ENCODE results near the gene FBXL7. TPM values are rescaled to one million over a fixed set of nuclear protein-coding genes. Genes with fewer than 3 reads are reported as not detected.

FBXL7 gene
- total and polyA plus RNA-seq, 10 donors: 1.1 to 12.9 (median 8.3) TPM

GRCh38 chr5:15966066-15966640 lies 466.2 kb downstream of the FBXL7 start:
- intact Hi-C loops (cut with DNase I; ENCODE audit: low total_unique reads): no loop called here

GRCh38 chr5:15966651-15967050 lies 466.7 kb downstream of the FBXL7 start:
- DNase-seq: no peak
- intact Hi-C loops (cut with DNase I; ENCODE audit: low total_unique reads): no loop called here
- TF ChIP-seq POLR2AphosphoS5 (IDR thresholded peaks at IDR 0.05): no peak
- TF ChIP-seq POLR2A (IDR thresholded peaks at IDR 0.05): no peak

More at GRCh38 chr5:15966066-15966640, 466.2 kb downstream of the FBXL7 start:
- TF ChIP-seq POLR2A (IDR thresholded peaks at IDR 0.05): no peak
- no peaks in the 10 kb centered on the region for H3K9me3 ChIP-seq
- 61 to 82% (median 77%) methylated on average over 6 of the region's 6 CpGs for WGBS, 5 donors
- no peaks in the 10 kb centered on the region for H3K36me3 ChIP-seq
- H3K27me3 ChIP-seq (replicated peaks in 1 of 7): no peaks in the 10 kb centered on the region
- no peak for DNase-seq
- no peaks in the 10 kb centered on the region for H3K4me1 ChIP-seq
- H3K4me3 ChIP-seq: no peak overlapping the region
- no peak overlapping the region for H3K27ac ChIP-seq

DNA sequence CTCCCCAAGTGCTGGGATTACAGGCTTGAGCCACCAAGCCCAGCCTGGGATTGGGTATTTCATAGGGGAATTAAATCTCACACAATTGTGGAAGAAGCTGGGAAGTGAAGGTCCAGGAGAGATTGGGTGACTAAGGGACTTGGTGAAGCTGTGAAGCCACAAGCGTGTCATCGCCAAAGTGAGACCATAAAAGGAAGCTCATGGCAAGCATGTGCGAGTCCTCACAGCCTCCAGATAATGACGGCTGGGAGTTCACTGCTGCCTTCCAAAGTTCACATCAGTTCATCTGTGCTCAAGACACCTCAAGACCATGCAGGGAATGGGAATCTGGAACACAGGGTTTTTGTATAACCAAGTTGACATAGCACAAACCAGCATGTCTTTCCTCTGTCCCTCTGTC lies 469.0 kb downstream of the FBXL7 start:
- no peaks in the 10 kb centered on the region for H3K36me3 ChIP-seq
- intact Hi-C loops (cut with DNase I; ENCODE audit: low total_unique reads): no loop called here
- no peaks in the 10 kb centered on the region for H3K4me1 ChIP-seq
- no peak overlapping the region for H3K27ac ChIP-seq
- no peaks in the 10 kb centered on the region for H3K27me3 ChIP-seq (replicated peaks in 1 of 7)
- no peak for TF ChIP-seq POLR2A (IDR thresholded peaks at IDR 0.05)
- TF ChIP-seq, protein P1, sequence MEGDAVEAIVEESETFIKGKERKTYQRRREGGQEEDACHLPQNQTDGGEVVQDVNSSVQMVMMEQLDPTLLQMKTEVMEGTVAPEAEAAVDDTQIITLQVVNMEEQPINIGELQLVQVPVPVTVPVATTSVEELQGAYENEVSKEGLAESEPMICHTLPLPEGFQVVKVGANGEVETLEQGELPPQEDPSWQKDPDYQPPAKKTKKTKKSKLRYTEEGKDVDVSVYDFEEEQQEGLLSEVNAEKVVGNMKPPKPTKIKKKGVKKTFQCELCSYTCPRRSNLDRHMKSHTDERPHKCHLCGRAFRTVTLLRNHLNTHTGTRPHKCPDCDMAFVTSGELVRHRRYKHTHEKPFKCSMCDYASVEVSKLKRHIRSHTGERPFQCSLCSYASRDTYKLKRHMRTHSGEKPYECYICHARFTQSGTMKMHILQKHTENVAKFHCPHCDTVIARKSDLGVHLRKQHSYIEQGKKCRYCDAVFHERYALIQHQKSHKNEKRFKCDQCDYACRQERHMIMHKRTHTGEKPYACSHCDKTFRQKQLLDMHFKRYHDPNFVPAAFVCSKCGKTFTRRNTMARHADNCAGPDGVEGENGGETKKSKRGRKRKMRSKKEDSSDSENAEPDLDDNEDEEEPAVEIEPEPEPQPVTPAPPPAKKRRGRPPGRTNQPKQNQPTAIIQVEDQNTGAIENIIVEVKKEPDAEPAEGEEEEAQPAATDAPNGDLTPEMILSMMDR (IDR thresholded peaks at IDR 0.05 in 8 of 11, conservative IDR thresholded peaks at IDR 0.05 in 3 of 11): no peak
- no peak for TF ChIP-seq POLR2AphosphoS5 (IDR thresholded peaks at IDR 0.05)
- no peak overlapping the region for H3K4me3 ChIP-seq
- no peak for DNase-seq
- peaks cover 0 to 9% (median 0%) of the 10 kb centered on the region in 8 donors for H3K9me3 ChIP-seq
- WGBS, 5 donors: 81 to 89% (median 88%) methylated on average over 4 of the region's 4 CpGs

More at GRCh38 chr5:15966651-15967050, 466.7 kb downstream of the FBXL7 start:
- Histone ChIP-seq H3K4me3 (no peak overlapping the region), H3K4me1 (no peaks in the 10 kb centered on the region), H3K27ac (no peak overlapping the region), H3K36me3 (no peaks in the 10 kb centered on the region), H3K9me3 (no peaks in the 10 kb centered on the region), H3K27me3 (replicated peaks in 1 of 7) (no peaks in the 10 kb centered on the region)

- intact Hi-C loops (cut with DNase I; ENCODE audit: low total_unique reads): no loop called here
Measured at GRCh38 chr5:15977851-15978250, 477.9 kb downstream of the FBXL7 start.

GRCh38 chr5:15980835-15981234 lies 480.9 kb downstream of the FBXL7 start:
- Histone ChIP-seq H3K9me3 (peaks cover 0 to 6% (median 0%) of the 10 kb centered on the region in 8 donors), H3K27ac (no peak overlapping the region), H3K4me1 (no peaks in the 10 kb centered on the region), H3K27me3 (replicated peaks in 1 of 7) (no peaks in the 10 kb centered on the region), H3K4me3 (no peak overlapping the region), H3K36me3 (no peaks in the 10 kb centered on the region)
- TF ChIP-seq, protein P1 (IDR thresholded peaks at IDR 0.05 in 8 of 11, conservative IDR thresholded peaks at IDR 0.05 in 3 of 11): no peak
- TF ChIP-seq POLR2A (IDR thresholded peaks at IDR 0.05): no peak
- no peak for TF ChIP-seq POLR2AphosphoS5 (IDR thresholded peaks at IDR 0.05)
- 83 to 91% (median 89%) methylated on average over 2 of the region's 2 CpGs for WGBS, 5 donors
- intact Hi-C loops (cut with DNase I; ENCODE audit: low total_unique reads): no loop called here
- no peak for DNase-seq

More at GRCh38 chr5:15977851-15978250, 477.9 kb downstream of the FBXL7 start:
- Histone ChIP-seq H3K36me3 (no peaks in the 10 kb centered on the region), H3K4me3 (no peak overlapping the region), H3K27me3 (replicated peaks in 1 of 7) (no peaks in the 10 kb centered on the region), H3K9me3 (peaks cover 0 to 13% (median 3%) of the 10 kb centered on the region in 8 donors), H3K27ac (no peak overlapping the region), H3K4me1 (no peaks in the 10 kb centered on the region)
- no peak for TF ChIP-seq POLR2AphosphoS5 (IDR thresholded peaks at IDR 0.05)
- 76 to 82% (median 78%) methylated on average over 4 of the region's 4 CpGs for WGBS, 5 donors
- DNase-seq: no peak

Measured in spleen (tissue), 11 donors.